Kidney (tissue), 14 donors: ENCODE data around the gene TMEM218. TPM values are rescaled to one million over a fixed set of nuclear protein-coding genes. Genes with fewer than 3 reads are reported as not detected.
"Not testable (repeated sequence)": the region's sequence is repeated elsewhere in the genome, so short reads cannot be mapped to it uniquely, and the experiment has no call there.

Experiments used
- DNase-seq, 5 donors: peaks; one replicate each; pipeline ENCODE4 v3.0.0-alpha.2; 2013 to 2020
- FAIRE-seq: peaks from 2 replicates; lab custom pipeline; 2012; peaks lifted over from hg19 to GRCh38; lab: Jason Lieb, UNC
- H3K27ac ChIP-seq, 2 donors: one replicate each; pipeline ENCODE4 v1.7.0; 2013; ENCODE audit warnings: low read depth in 2 of 2, low read length in 2 of 2, inconsistent platforms in 1 of 2
- H3K27me3 ChIP-seq: one replicate; pipeline ENCODE4 v1.7.1; 2013; ENCODE audit warnings: low read length, inconsistent platforms; ENCODE audit not compliant: control insufficient read depth, insufficient read depth
- H3K36me3 ChIP-seq, 3 donors: one replicate each; pipeline versions ENCODE4 v1.7.0 to v1.7.1; 2013; ENCODE audit warnings: low read length in 3 of 3, control low read depth in 1 of 3, inconsistent platforms in 1 of 3; ENCODE audit not compliant: insufficient read depth in 3 of 3, control insufficient read depth in 2 of 3
- H3K4me1 ChIP-seq, 3 donors: one replicate each; pipeline versions ENCODE4 v1.7.0 to v1.7.1; 2013; ENCODE audit warnings: low read length in 3 of 3, inconsistent platforms in 1 of 3, low read depth in 1 of 3; ENCODE audit not compliant: control insufficient read depth in 2 of 3, insufficient read depth in 2 of 3
- H3K4me3 ChIP-seq, 3 donors: one replicate each; pipeline versions ENCODE4 v1.7.0 to v1.8.1; 2013; ENCODE audit warnings: low read length in 3 of 3, control low read depth in 1 of 3, inconsistent platforms in 1 of 3
- H3K9ac ChIP-seq, 3 donors: one replicate each; pipeline versions ENCODE4 v1.7.0 to v1.7.1; 2013; ENCODE audit warnings: low read length in 3 of 3, control low read depth in 1 of 3, inconsistent platforms in 1 of 3
- H3K9me3 ChIP-seq, 3 donors: one replicate each; pipeline versions ENCODE4 v1.7.0 to v1.7.1; 2013; ENCODE audit warnings: low read length in 3 of 3, control low read depth in 1 of 3, inconsistent platforms in 1 of 3; ENCODE audit not compliant: control insufficient read depth in 2 of 3, insufficient read depth in 1 of 3
- CTCF ChIP-seq: IDR thresholded peaks from 3 replicates; pipeline ENCODE4 v1.5.1; 2012; ENCODE audit warnings: mild to moderate bottlenecking, moderate library complexity, borderline replicate concordance; ENCODE audit not compliant: insufficient read depth; ENCODE audit errors: extremely low read depth
- intact Hi-C: fragments of 100-400 bp; cut with DNase I; formaldehyde crosslinking; loops from one replicate; pipeline ENCODE4 v1.11.1; 2022
- polyA plus RNA-seq: library from polyadenylated mRNA; stranded (reverse); fragments of 350-450 nt; fragmentation: Illumina TruSeq; extraction: RNeasy Lipid Tissue Mini Kit (QIAGEN cat#74804); gene quantifications from one replicate; pipeline ENCODE4 v1.2.3, GENCODE V29; 2014; ENCODE audit warnings: low read depth, low replicate concordance; ENCODE audit not compliant: insufficient read depth
- total RNA-seq: library from RNA; stranded (reverse); fragmentation: NEBNext Ultra II Directional; extraction: Animal tissue kit (Norgen Biotek cat#: 25700); gene quantifications from one replicate; pipeline ENCODE4 v1.2.1, GENCODE V29; 2021
- donor health status: control.
- donor health status: control.
- donor health status: control.
- donor health status: control.
- donor health status: control.
- donor health status: DM: yes; HTN: yes; CAD: no.
- donor health status: Normal renal cell carcinoma (clear cell type).

The TMEM218 gene
- total and polyA plus RNA-seq, 2 donors from 2014 or later: 22.9 to 33.4 TPM

- no peak overlapping the region for H3K4me3 ChIP-seq
- FAIRE-seq: no peak
- peak in 4 of 5 donors; percentile 75 to 91 (median 86) for DNase-seq
- H3K36me3 ChIP-seq: peaks cover 0 to 3% (median 0%) of the 10 kb centered on the region in 3 donors
- no peak overlapping the region for H3K27ac ChIP-seq
- H3K9ac ChIP-seq: no peak overlapping the region
- no peaks in the 10 kb centered on the region for H3K27me3 ChIP-seq
- intact Hi-C loops: no loop called here
- no peaks in the 10 kb centered on the region for H3K9me3 ChIP-seq
- TF ChIP-seq CTCF: peak; percentile 59
- H3K4me1 ChIP-seq: peaks cover 0 to 2% (median 0%) of the 10 kb centered on the region in 3 donors
Observed at GRCh38 chr11:125091247-125091876, 20.1 kb downstream of the TMEM218 start.

GRCh38 chr11:125090816-125091215 is 20.6 kb downstream of the TMEM218 start:
- FAIRE-seq: no peak
- Histone ChIP-seq H3K27me3 (no peaks in the 10 kb centered on the region), H3K9me3 (no peaks in the 10 kb centered on the region), H3K4me3 (no peak overlapping the region), H3K36me3 (no peaks in the 10 kb centered on the region), H3K9ac (no peak overlapping the region), H3K4me1 (peaks cover 0 to 2% (median 0%) of the 10 kb centered on the region in 3 donors), H3K27ac (no peak overlapping the region)
- no peak for TF ChIP-seq CTCF
- intact Hi-C loops: no loop called here
- no peak for DNase-seq

GRCh38 chr11:125090151-125090550 is 21.3 kb downstream of the TMEM218 start:
- FAIRE-seq, H3K9ac ChIP-seq, DNase-seq, H3K27me3 ChIP-seq, H3K36me3 ChIP-seq, H3K4me3 ChIP-seq, H3K9me3 ChIP-seq, H3K27ac ChIP-seq, H3K4me1 ChIP-seq, intact Hi-C loops: not testable (repeated sequence)

GRCh38 chr11:125089481-125089880 is 21.9 kb downstream of the TMEM218 start:
- intact Hi-C loops: not testable (repeated sequence)

More at GRCh38 chr11:125089481-125089880, 21.9 kb downstream of the TMEM218 start:
- not testable (repeated sequence) for H3K9me3 ChIP-seq, H3K27me3 ChIP-seq, H3K4me3 ChIP-seq, H3K9ac ChIP-seq, H3K36me3 ChIP-seq, H3K27ac ChIP-seq, FAIRE-seq, H3K4me1 ChIP-seq
- peak in 1 of 5 donors; percentile 68 for DNase-seq
